Measurements from ENCODE around the gene GPN2.

GPN2 gene

DNA sequence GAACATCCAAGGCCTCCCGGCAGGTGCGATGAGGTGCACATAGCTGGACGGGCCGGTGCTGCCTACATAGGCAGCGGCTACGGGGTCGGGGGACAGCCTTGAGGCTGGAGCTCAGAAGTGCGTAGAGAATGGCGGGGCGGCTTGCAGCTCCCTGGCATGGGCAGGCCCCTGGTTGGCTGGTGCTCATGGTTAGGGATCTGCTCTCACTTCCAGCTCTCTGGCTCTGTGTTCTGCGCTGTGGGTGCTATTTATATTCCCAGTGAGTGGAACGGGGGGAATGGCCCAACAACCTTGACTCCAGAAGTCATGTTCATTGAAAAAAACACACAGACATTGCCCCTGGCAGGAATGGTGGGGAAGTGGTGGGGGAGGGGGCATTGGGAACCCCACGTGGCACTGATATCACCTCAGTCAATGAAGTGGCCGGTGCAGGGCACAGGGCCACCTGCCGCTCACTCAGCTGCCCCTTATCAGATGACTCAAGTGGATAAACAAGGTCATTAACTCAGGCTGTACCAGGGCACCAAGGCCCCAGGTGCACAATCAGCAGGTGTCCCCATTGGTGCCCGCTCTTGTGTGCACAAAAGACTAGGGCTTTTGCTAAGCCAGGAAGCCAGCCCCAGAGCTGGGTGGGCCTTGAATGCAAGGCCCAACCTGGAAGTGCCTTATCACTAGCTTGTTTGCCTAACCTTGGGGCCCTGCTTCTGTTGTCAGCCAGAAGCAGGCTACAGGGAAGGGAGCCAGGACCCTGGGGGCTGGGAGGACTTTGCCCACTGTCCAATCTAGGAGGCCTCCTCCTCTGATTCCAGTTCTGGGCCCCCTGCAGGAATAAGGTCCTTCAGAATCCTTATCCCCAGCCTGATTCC lies 23.9 kb upstream of the GPN2 start, which contains the start of gene NR0B2:
TSS of gene NR0B2 (minus strand) at position 222 of the 866 bp plus-strand sequence. CDS start at position 187, 35 bp downstream.
- Histone ChIP-seq H3K27me3 (ENCODE audit: control insufficient read depth, insufficient read depth, low read length) (no peaks in the 10 kb centered on the region), H3K4me3 (ENCODE audit: low read length) (no peak within 1 kb of the TSS), H3K9me3 (ENCODE audit: control insufficient read depth, low read depth, low read length) (no peaks in the 10 kb centered on the region), H3K36me3 (ENCODE audit: control insufficient read depth, low read depth, low read length) (no peaks in the 10 kb centered on the region), H3K27ac (ENCODE audit: low read length) (no peak within 1 kb of the TSS), H3K4me1 (ENCODE audit: control insufficient read depth, low read depth, low read length) (no peaks in the 10 kb centered on the region), H3K9ac (ENCODE audit: low read length) (no peak within 1 kb of the TSS)

DNA sequence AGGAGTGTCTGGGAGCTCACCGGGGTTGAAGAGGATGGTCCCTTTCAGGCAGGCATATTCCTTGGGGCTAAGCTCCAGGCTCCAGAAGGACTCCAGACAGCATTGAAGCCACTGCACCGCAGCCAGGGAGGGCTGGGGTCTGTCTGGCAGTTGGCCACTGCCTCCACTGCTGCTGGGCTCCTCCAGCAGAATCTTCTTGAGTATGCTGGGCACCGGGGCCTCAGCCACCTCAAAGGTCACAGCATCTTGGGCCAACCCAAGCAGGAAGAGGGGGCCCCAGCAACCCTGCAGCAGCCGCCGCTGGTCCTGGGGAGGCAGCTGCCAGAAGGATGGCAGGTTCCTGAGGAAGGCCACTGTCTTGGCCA lies 23.3 kb upstream of the GPN2 start:
- H3K4me1 ChIP-seq (ENCODE audit: control insufficient read depth, low read depth, low read length) = no peaks in the 10 kb centered on the region
- H3K27ac ChIP-seq (ENCODE audit: low read length) = no peak overlapping the region
- H3K4me3 ChIP-seq (ENCODE audit: low read length) = no peak overlapping the region

DNA sequence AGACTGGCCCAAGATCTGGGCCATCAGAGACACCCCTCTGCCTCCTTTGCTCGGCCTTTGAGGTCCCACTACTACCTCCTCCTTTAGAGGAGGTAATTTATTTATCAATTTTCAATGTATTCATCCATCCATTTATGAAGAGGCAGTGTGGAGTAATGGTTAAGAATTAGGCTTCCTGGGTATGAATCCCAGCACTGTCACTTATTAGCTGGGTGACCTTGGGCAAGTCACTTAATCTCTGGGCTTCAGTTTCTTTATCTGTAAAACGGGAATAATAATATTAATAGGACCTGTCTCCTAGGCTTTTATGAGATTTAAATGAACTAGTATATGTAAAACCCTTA lies 22.0 kb upstream of the GPN2 start:
- H3K4me3 ChIP-seq (ENCODE audit: low read length) = no peak overlapping the region
- no peak overlapping the region for H3K9ac ChIP-seq (ENCODE audit: low read length)
- no peaks in the 10 kb centered on the region for H3K27me3 ChIP-seq (ENCODE audit: control insufficient read depth, insufficient read depth, low read length)
- H3K36me3 ChIP-seq (ENCODE audit: control insufficient read depth, low read depth, low read length) = no peaks in the 10 kb centered on the region
- no peaks in the 10 kb centered on the region for H3K9me3 ChIP-seq (ENCODE audit: control insufficient read depth, low read depth, low read length)
- H3K27ac ChIP-seq (ENCODE audit: low read length) = no peak overlapping the region
- no peaks in the 10 kb centered on the region for H3K4me1 ChIP-seq (ENCODE audit: control insufficient read depth, low read depth, low read length)

More for the DNA sequence above, 23.3 kb upstream of the GPN2 start:
- Histone ChIP-seq H3K27me3 (ENCODE audit: control insufficient read depth, insufficient read depth, low read length) (no peaks in the 10 kb centered on the region), H3K9me3 (ENCODE audit: control insufficient read depth, low read depth, low read length) (no peaks in the 10 kb centered on the region), H3K36me3 (ENCODE audit: control insufficient read depth, low read depth, low read length) (no peaks in the 10 kb centered on the region), H3K9ac (ENCODE audit: low read length) (no peak overlapping the region)

DNA sequence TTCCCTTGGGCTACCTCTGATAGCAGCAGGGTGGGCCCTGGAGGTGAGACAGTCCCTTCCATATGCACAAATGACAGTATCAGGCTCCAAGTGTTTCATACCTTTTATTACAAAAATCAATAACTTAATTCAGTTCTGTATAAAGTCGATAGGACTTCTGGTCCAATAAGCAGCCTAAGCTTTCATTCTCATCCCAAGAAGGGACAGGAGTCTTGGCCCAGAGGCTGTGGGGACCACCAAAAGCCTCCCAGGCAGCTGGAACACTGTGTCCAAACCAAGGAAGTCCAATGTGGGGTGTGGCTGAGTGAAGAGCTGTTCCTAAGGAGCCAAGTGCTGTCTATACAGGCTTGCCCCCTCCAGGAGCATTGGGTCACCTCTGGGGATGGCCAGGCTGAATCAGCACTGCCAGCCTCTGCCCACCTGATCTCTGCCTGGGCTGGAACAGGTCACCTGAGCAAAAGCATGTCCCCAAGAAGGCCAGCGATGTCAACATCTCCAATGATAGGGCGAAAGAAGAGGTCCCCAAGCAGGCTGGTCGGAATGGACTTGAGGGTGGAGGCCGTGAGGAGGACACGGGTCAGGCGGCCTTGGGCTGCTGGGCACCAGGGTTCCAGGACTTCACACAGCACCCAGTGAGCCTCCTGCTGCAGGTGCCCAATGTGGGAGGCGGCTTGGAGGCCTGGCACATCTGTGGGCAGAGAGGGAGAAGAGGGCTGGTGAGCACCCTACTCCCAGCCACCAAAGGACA lies 21.5 kb upstream of the GPN2 start:
- no peaks in the 10 kb centered on the region for H3K4me1 ChIP-seq (ENCODE audit: control insufficient read depth, low read depth, low read length)
- no peak overlapping the region for H3K4me3 ChIP-seq (ENCODE audit: low read length)
- no peaks in the 10 kb centered on the region for H3K36me3 ChIP-seq (ENCODE audit: control insufficient read depth, low read depth, low read length)
- H3K9me3 ChIP-seq (ENCODE audit: control insufficient read depth, low read depth, low read length) = no peaks in the 10 kb centered on the region
- H3K27me3 ChIP-seq (ENCODE audit: control insufficient read depth, insufficient read depth, low read length) = no peaks in the 10 kb centered on the region
- no peak overlapping the region for H3K9ac ChIP-seq (ENCODE audit: low read length)
- no peak overlapping the region for H3K27ac ChIP-seq (ENCODE audit: low read length)

DNA sequence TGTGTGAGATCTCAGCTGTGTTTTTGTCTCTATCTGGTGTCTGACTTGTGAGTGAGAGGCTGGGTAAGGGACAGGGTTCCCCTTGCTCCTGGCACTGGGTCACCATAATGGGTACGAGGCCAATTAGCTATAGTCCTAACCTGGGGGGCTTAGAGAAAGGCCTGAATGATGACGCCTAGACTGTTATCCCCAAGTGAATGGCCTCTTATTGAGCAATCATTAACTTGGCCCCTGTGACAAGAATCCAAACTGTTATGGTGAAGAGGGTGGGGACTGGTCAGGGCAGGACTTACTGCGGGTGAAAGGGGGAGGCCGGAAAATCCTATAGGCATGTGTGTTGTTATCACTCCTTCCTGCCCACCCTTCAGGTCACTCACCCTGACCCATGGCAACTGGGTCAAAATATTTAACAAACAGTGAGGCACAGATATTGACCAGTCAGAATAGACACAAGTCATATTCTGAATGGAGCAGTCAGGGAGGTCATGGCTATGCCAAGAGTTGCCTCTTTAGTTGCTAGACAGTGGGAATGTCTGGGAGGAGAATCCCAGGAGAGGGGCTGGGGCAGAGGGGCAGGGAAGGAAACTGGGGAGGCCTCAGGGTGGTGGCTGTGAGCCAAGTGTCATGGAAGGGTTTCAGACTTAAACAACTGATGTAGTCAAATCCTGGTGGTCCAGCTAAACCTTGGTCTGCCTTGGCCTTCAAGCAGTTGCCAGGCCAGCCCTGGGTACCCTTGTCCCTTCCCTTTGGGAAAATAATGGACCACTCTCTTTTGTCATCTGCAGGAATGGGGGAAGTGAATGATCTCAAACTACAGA lies 20.5 kb upstream of the GPN2 start:
- no peak overlapping the region for H3K9ac ChIP-seq (ENCODE audit: low read length)
- H3K4me3 ChIP-seq (ENCODE audit: low read length) = no peak overlapping the region
- no peaks in the 10 kb centered on the region for H3K36me3 ChIP-seq (ENCODE audit: control insufficient read depth, low read depth, low read length)
- no peak overlapping the region for H3K27ac ChIP-seq (ENCODE audit: low read length)
- H3K27me3 ChIP-seq (ENCODE audit: control insufficient read depth, insufficient read depth, low read length) = no peaks in the 10 kb centered on the region
- no peaks in the 10 kb centered on the region for H3K9me3 ChIP-seq (ENCODE audit: control insufficient read depth, low read depth, low read length)
- H3K4me1 ChIP-seq (ENCODE audit: control insufficient read depth, low read depth, low read length) = no peaks in the 10 kb centered on the region

DNA sequence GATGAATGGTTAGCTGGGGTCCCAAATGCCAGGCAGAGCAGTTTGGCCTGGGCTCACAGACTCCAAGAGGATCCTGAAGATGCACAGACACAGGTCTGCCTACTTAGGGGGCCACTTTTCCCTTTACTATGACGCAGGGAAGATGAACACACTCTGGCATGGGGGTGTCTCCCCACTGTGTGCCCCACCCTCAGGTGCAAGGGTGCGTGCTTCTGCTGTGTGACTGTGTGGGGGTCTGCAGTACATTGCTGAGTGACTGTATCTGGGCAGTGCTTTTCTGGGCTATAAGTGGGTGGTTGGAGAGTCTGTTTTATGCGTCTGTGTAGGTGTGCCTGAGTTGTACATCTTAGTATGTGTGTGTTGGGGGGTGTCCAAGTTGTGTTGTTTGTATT lies 19.9 kb upstream of the GPN2 start:
- Histone ChIP-seq H3K27me3 (ENCODE audit: control insufficient read depth, insufficient read depth, low read length) (no peaks in the 10 kb centered on the region), H3K36me3 (ENCODE audit: control insufficient read depth, low read depth, low read length) (no peaks in the 10 kb centered on the region), H3K9ac (ENCODE audit: low read length) (no peak overlapping the region), H3K9me3 (ENCODE audit: control insufficient read depth, low read depth, low read length) (no peaks in the 10 kb centered on the region), H3K4me3 (ENCODE audit: low read length) (no peak overlapping the region), H3K27ac (ENCODE audit: low read length) (no peak overlapping the region), H3K4me1 (ENCODE audit: control insufficient read depth, low read depth, low read length) (no peaks in the 10 kb centered on the region)

DNA sequence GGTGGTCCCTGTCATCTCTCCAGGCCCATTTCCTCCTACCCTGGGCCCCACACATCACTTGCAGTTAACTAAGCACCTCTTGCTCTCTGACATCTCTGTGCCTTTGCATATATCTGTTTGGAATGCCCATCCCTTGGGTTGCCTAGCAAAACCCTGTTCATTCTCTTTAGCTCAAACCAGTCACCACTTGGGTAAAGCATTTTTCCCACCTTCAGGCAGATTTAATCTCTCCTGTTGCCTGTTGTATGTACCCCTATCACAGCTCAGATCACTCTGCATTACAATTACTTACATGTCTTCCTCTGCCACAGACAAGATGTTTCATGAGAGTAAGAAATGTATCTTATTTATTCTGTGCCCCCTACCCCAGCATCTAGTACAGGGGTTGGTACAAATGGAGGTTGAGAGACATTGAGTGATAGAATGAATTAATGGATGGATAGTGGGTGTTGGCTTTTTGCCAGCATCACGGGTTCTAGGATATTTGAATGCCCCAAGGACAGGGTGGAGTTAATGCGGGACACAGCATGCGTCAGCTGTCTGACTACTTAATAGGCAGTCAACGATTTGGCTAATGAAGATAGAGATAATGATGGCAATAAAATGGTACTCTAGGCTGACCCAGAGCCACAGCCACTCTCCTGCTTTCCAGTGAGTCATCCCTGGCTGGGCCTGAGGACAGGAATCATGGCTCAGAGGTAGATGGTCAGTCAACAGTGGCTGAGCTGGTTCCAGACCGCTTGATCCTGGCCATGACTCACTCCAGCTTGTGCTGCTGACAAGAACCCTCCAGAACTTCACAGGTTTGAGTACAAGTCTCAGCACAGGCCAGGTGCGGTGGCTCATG lies 17.2 kb upstream of the GPN2 start:
- no peak overlapping the region for H3K27ac ChIP-seq (ENCODE audit: low read length)
- H3K4me3 ChIP-seq (ENCODE audit: low read length) = no peak overlapping the region
- no peak overlapping the region for H3K9ac ChIP-seq (ENCODE audit: low read length)
- H3K9me3 ChIP-seq (ENCODE audit: control insufficient read depth, low read depth, low read length) = no peaks in the 10 kb centered on the region
- no peaks in the 10 kb centered on the region for H3K27me3 ChIP-seq (ENCODE audit: control insufficient read depth, insufficient read depth, low read length)
- no peaks in the 10 kb centered on the region for H3K4me1 ChIP-seq (ENCODE audit: control insufficient read depth, low read depth, low read length)
- no peaks in the 10 kb centered on the region for H3K36me3 ChIP-seq (ENCODE audit: control insufficient read depth, low read depth, low read length)

DNA sequence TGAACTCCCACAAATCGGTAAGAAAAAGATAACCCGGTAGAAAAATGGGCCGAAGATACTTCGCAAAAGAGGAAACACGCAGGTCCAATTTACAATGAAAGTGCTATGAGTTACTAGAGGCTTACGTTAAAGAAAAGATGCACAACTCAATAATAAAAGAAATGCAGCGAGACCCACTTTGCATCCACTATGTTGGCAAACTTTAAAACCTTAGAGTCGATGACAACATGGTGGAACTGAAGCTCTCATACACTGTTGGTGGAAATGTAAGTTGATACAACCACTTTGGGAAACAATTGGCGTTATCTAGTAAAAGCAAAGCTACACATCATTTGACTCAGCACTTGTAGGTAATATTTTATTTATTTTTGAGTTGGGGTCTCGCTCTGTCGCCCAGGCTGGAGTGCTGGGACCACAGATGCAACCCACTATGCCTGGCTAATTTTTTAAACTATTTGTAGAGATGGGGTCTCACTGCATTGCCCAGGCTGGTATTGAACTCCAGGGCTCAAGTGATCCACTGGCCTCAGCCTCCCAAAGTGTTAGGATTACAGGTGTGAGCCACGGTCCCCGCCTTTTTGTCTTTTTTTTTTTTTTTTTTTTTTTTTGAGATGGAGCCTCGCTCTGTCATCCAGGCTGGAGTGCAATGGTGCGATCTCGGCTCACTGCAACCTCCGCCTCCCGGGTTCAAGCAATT lies 10.9 kb upstream of the GPN2 start:
- peaks cover 9% of the 10 kb centered on the region for H3K36me3 ChIP-seq (ENCODE audit: control insufficient read depth, low read depth, low read length)
- H3K27me3 ChIP-seq (ENCODE audit: control insufficient read depth, insufficient read depth, low read length) = no peaks in the 10 kb centered on the region
- peak overlapping the region; percentile 88 for H3K4me3 ChIP-seq (ENCODE audit: low read length)
- H3K27ac ChIP-seq (ENCODE audit: low read length) = peak overlapping the region; percentile 78
- H3K9me3 ChIP-seq (ENCODE audit: control insufficient read depth, low read depth, low read length) = no peaks in the 10 kb centered on the region
- H3K4me1 ChIP-seq (ENCODE audit: control insufficient read depth, low read depth, low read length) = no peaks in the 10 kb centered on the region
- peak overlapping the region; percentile 92 for H3K9ac ChIP-seq (ENCODE audit: low read length)

DNA sequence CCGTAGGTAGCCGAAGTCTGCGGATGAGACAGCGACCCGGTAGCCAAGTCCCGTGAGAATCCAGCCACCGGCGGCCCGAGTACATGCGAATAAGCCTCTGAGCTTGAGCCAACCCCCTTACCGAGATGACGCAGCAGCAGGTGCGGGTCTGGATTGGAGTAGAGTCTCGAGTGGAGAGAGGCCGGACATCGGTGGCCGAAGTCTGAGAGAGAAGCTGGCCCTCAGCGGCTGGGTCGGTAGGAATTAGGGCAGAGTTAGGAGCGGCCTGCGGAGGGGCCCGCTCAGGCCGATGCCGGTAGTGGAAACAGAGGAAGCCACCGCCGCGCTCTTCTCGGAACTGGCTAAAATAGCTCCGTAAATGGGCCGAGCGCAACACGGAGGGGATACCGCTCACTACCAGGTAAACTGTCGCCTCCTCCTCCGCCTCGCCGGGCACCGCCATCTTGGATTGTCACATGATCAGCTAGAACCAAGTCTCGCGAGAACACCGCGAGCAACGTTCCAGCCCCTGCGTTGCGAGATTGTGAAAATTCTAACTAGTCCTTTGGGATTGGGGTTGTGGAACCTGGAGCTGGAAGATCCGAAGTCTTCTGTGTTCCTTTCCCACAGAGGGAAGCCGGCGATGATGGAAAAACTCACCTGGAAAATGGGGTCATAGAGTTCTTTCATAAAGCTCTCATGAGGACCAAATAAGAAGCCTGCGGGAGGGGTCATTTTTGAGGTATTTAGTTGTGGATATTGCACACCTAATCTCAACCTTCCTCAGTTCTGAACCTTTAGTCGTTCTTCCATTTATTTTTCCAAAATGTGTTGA lies 10.1 kb upstream of the GPN2 start, which contains the start of gene GPATCH3:
TSS of gene GPATCH3 (minus strand) at position 467 of the 814 bp plus-strand sequence. CDS start at position 442, 25 bp downstream.
- Histone ChIP-seq H3K9ac (ENCODE audit: low read length) (peak within 1 kb of the TSS; percentile 92), H3K27ac (ENCODE audit: low read length) (peak within 1 kb of the TSS; percentile 78), H3K36me3 (ENCODE audit: control insufficient read depth, low read depth, low read length) (peaks cover 11% of the 10 kb centered on the region), H3K9me3 (ENCODE audit: control insufficient read depth, low read depth, low read length) (no peaks in the 10 kb centered on the region), H3K4me1 (ENCODE audit: control insufficient read depth, low read depth, low read length) (no peaks in the 10 kb centered on the region), H3K27me3 (ENCODE audit: control insufficient read depth, insufficient read depth, low read length) (no peaks in the 10 kb centered on the region), H3K4me3 (ENCODE audit: low read length) (peak within 1 kb of the TSS; percentile 88)

DNA sequence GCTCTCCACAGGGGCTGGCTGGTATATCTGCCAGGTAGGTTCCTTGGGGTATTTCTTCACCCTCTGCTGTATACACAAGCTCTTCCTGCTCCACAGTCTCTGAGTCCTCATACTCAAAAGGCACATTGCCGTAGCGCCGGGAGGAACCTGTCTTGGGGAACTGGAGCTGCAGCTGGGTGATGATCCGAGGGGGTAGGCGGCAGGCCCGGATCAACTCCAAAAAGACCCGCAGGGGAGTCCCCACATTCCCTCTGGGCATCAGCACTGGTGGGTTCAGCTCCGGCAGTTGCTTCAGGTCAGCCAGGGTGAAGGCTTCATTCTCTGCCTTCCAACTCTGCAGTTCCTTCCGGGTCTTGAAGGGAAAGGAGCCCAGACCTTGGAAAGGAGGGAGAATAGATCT lies 7.3 kb upstream of the GPN2 start:
- Histone ChIP-seq H3K4me1 (ENCODE audit: control insufficient read depth, low read depth, low read length) (no peaks in the 10 kb centered on the region), H3K27ac (ENCODE audit: low read length) (no peak overlapping the region), H3K9ac (ENCODE audit: low read length) (no peak overlapping the region), H3K36me3 (ENCODE audit: control insufficient read depth, low read depth, low read length) (peaks cover 31% of the 10 kb centered on the region), H3K27me3 (ENCODE audit: control insufficient read depth, insufficient read depth, low read length) (no peaks in the 10 kb centered on the region), H3K9me3 (ENCODE audit: control insufficient read depth, low read depth, low read length) (no peaks in the 10 kb centered on the region), H3K4me3 (ENCODE audit: low read length) (no peak overlapping the region)
